IMR-90 (cell line): Measurements from ENCODE around the gene CABYR. TPM values are rescaled to one million over a fixed set of nuclear protein-coding genes. Genes with fewer than 3 reads are reported as not detected.

Source experiments
- ATAC-seq: fragments of 200-7000 bp; cut with Tn5 transposase; 2 replicates; pipeline ENCODE4 v1.9.1; 2020; ENCODE audit warnings: low read depth, mild to moderate bottlenecking, moderate library complexity
- BruUV-seq: library from RNA; stranded (reverse); fragments of 400-500 nt; replicated peaks from 2 replicates; lab custom pipeline; 2021; lab: Mats Ljungman, UMichigan
- CTCF ChIA-PET: fragments of 300-600 bp; formaldehyde crosslinking; extraction: SDS; loops from one replicate; lab custom pipeline; 2021; ENCODE audit warnings: antibody characterized with exemption; lab: Yijun Ruan, JAX
- POLR2A ChIA-PET: fragments of 300-600 bp; sonication (Branson Sonifier 250); formaldehyde crosslinking; loops from one replicate; lab custom pipeline; 2022; ENCODE audit warnings: antibody characterized with exemption; ENCODE audit not compliant: unreplicated experiment; lab: Charles Lee
- DNase-seq: peaks from one replicate; pipeline ENCODE4 v3.0.0; 2013
- H2AFZ ChIP-seq: replicated peaks from 2 replicates; pipeline ENCODE3; 2013; ENCODE audit warnings: low read length, mild to moderate bottlenecking; ENCODE audit not compliant: poor library complexity
- H2AK5ac ChIP-seq: 2 replicates; pipeline ENCODE4 v1.6.1; 2013; ENCODE audit warnings: low read depth, low read length, inconsistent platforms
- H2AK9ac ChIP-seq: replicated peaks from 2 replicates; pipeline ENCODE3; 2013; ENCODE audit warnings: mild to moderate bottlenecking, low read depth, low read length, moderate library complexity; ENCODE audit not compliant: poor library complexity
- H2BK120ac ChIP-seq: 2 replicates; pipeline ENCODE4 v1.6.1; 2013; ENCODE audit warnings: low read depth, low read length, inconsistent platforms
- H2BK15ac ChIP-seq: 3 replicates; pipeline ENCODE4 v1.6.1; 2013; ENCODE audit warnings: low read depth, low read length, inconsistent platforms
- H2BK20ac ChIP-seq: 2 replicates; pipeline ENCODE4 v1.6.1; 2013; ENCODE audit warnings: low read depth, mild to moderate bottlenecking, inconsistent platforms, low read length, moderate library complexity
- H2BK5ac ChIP-seq: 2 replicates; pipeline ENCODE4 v1.6.1; 2013; ENCODE audit warnings: mild to moderate bottlenecking, low read depth, low read length, inconsistent platforms; ENCODE audit not compliant: poor library complexity, severe bottlenecking
- H3K14ac ChIP-seq: replicated peaks from 2 replicates; pipeline ENCODE4 v1.6.1; 2013; ENCODE audit warnings: low read depth, low read length, inconsistent platforms
- H3K18ac ChIP-seq: 2 replicates; pipeline ENCODE4 v1.6.1; 2013; ENCODE audit warnings: low read depth, low read length, control low read depth
- H3K23ac ChIP-seq: 2 replicates; pipeline ENCODE4 v1.6.1; 2013; ENCODE audit warnings: low read depth, low read length, inconsistent platforms
- H3K27ac ChIP-seq: 2 replicates; pipeline ENCODE4 v1.5.1; 2013; ENCODE audit warnings: mild to moderate bottlenecking, control low read depth, low read length; ENCODE audit not compliant: insufficient read depth
- H3K27me3 ChIP-seq: 2 replicates; pipeline ENCODE4 v1.6.1; 2013; ENCODE audit warnings: low read length; ENCODE audit not compliant: control insufficient read depth, insufficient read depth
- H3K36me3 ChIP-seq: 2 replicates; pipeline ENCODE4 v1.6.1; 2013; ENCODE audit warnings: low read length, mixed read lengths; ENCODE audit not compliant: control insufficient read depth, insufficient read depth
- H3K4ac ChIP-seq: 2 replicates; pipeline ENCODE4 v1.6.1; 2013; ENCODE audit warnings: low read depth, low read length, inconsistent platforms
- H3K4me1 ChIP-seq: 2 replicates; pipeline ENCODE4 v1.6.1; 2013; ENCODE audit warnings: low read length, mixed read lengths; ENCODE audit not compliant: control insufficient read depth, insufficient read depth
- H3K4me2 ChIP-seq: 2 replicates; pipeline ENCODE4 v1.6.1; 2013; ENCODE audit warnings: low read depth, mild to moderate bottlenecking, control low read depth, low read length, moderate library complexity
- H3K4me3 ChIP-seq: 2 replicates; pipeline ENCODE4 v1.5.1; 2013; ENCODE audit warnings: low read depth, mild to moderate bottlenecking, control low read depth, low read length, moderate library complexity; ENCODE audit not compliant: insufficient read depth
- H3K56ac ChIP-seq: 2 replicates; pipeline ENCODE4 v1.6.1; 2013; ENCODE audit warnings: low read length, inconsistent platforms; ENCODE audit not compliant: insufficient read depth; ENCODE audit errors: extremely low read depth
- H3K79me1 ChIP-seq, 2 experiments: 2 replicates each; pipeline ENCODE4 v1.6.1; 2013; ENCODE audit warnings: low read length in 2 of 2, inconsistent platforms in 1 of 2, low read depth in 1 of 2
- H3K9ac ChIP-seq: 2 replicates; pipeline ENCODE4 v1.6.1; 2013; ENCODE audit warnings: low read depth, low read length, control low read depth
- H3K9me1 ChIP-seq: 2 replicates; pipeline ENCODE4 v1.6.1; 2013; ENCODE audit warnings: low read length, inconsistent platforms; ENCODE audit not compliant: insufficient read depth
- H3K9me3 ChIP-seq: 2 replicates; pipeline ENCODE4 v1.6.1; 2013; ENCODE audit warnings: low read length; ENCODE audit not compliant: control insufficient read depth, insufficient read depth
- H4K20me1 ChIP-seq: 2 replicates; pipeline ENCODE4 v1.6.1; 2013; ENCODE audit warnings: low read length, inconsistent platforms; ENCODE audit not compliant: insufficient read depth
- H4K5ac ChIP-seq: 2 replicates; pipeline ENCODE4 v1.6.1; 2013; ENCODE audit warnings: mild to moderate bottlenecking, low read depth, low read length, control low read depth
- H4K8ac ChIP-seq, 2 experiments: 2 replicates each; pipeline ENCODE4 v1.6.1; 2013; ENCODE audit warnings: low read depth in 2 of 2, low read length in 2 of 2, control low read depth in 1 of 2, inconsistent platforms in 1 of 2
- H4K91ac ChIP-seq: 2 replicates; pipeline ENCODE4 v1.6.1; 2013; ENCODE audit warnings: low read depth, low read length, inconsistent platforms; ENCODE audit not compliant: insufficient read depth
- BHLHE40 ChIP-seq: fragments of 150-350 bp; IDR thresholded peaks from 2 replicates; pipeline ENCODE4 v1.6.1; 2016; ENCODE audit warnings: mild to moderate bottlenecking, low read depth, low read length
- CEBPB ChIP-seq: IDR thresholded peaks from 2 replicates; pipeline ENCODE4 v1.6.1; 2012; ENCODE audit warnings: low read depth, low read length, improper control_type of control experiment
- CHD1 ChIP-seq: IDR thresholded peaks from 2 replicates; pipeline ENCODE4 v1.6.1; 2012; ENCODE audit warnings: low read depth, low read length, improper control_type of control experiment
- FOS ChIP-seq: fragments of 150-350 bp; IDR thresholded peaks from 2 replicates; pipeline ENCODE4 v1.6.1; 2016; ENCODE audit warnings: low read depth, low read length
- MAFK ChIP-seq: IDR thresholded peaks from 2 replicates; pipeline ENCODE4 v1.6.1; 2012; ENCODE audit warnings: low read depth, low read length, improper control_type of control experiment
- MAZ ChIP-seq: IDR thresholded peaks from 2 replicates; pipeline ENCODE4 v1.6.1; 2012; ENCODE audit warnings: low read depth, mild to moderate bottlenecking, low read length, improper control_type of control experiment, moderate library complexity, borderline replicate concordance
- MXI1 ChIP-seq: IDR thresholded peaks from 2 replicates; pipeline ENCODE4 v1.6.1; 2012; ENCODE audit warnings: low read depth, mild to moderate bottlenecking, low read length, moderate library complexity, borderline replicate concordance
- NFE2L2 ChIP-seq: fragments of 150-350 bp; IDR thresholded peaks from 2 replicates; pipeline ENCODE4 v1.6.1; 2016; ENCODE audit warnings: low read depth, mild to moderate bottlenecking, low read length
- POLR2A ChIP-seq: IDR thresholded peaks from 2 replicates; pipeline ENCODE4 v1.6.1; 2012; ENCODE audit warnings: mild to moderate bottlenecking, low read depth, low read length
- RAD21 ChIP-seq: IDR thresholded peaks from 2 replicates; pipeline ENCODE4 v1.6.1; 2012; ENCODE audit warnings: low read length, improper control_type of control experiment
- RCOR1 ChIP-seq: IDR thresholded peaks from 2 replicates; pipeline ENCODE4 v1.6.1; 2012; ENCODE audit warnings: mild to moderate bottlenecking, low read length, improper control_type of control experiment; ENCODE audit not compliant: insufficient replicate concordance
- RFX5 ChIP-seq: IDR thresholded peaks from 2 replicates; pipeline ENCODE4 v1.8.0; 2012; ENCODE audit warnings: low read depth, mild to moderate bottlenecking, low read length, moderate library complexity
- SMC3 ChIP-seq: fragments of 150-350 bp; IDR thresholded peaks from 2 replicates; pipeline ENCODE4 v1.6.1; 2016; ENCODE audit warnings: low read depth, mild to moderate bottlenecking, antibody characterized with exemption, low read length, moderate library complexity
- WGBS, 2 experiments: methylation state at CpG; one replicate each; pipeline versions ENCODE4 v1.1.5 to v1.1.7; 2013; ENCODE audit warnings: missing lambda C conversion rate in 2 of 2; ENCODE audit not compliant: insufficient read length in 1 of 2; ENCODE audit errors: extremely low coverage in 2 of 2; 5-methylcytosine and 5-hydroxymethylcytosine counted together
- dilution Hi-C: fragments of 300-500 bp; cut with HindIII; formaldehyde crosslinking; loops from one replicate; pipeline ENCODE4 v1.14.3; 2018; ENCODE audit warnings: low sequenced_read_pairs; ENCODE audit not compliant: unreplicated experiment
- in situ Hi-C: fragments of 300-500 bp; cut with MboI; formaldehyde crosslinking; loops from 3 replicates; pipeline ENCODE4 v1.14.3; 2019; ENCODE audit warnings: low sequenced_read_pairs, inconsistent platforms, mixed read lengths
- intact Hi-C: fragments of 100-400 bp; cut with micrococcal nuclease; formaldehyde crosslinking; loops from 2 replicates; pipeline ENCODE4 v1.10.0; 2022
- polyA plus RNA-seq, 3 experiments: library from polyadenylated mRNA; depleted of rRNA; stranded (reverse); fragments of >200 nt; gene quantifications; 2 replicates each; pipeline ENCODE4 v1.2.3, GENCODE V29; 2012; ENCODE audit warnings: low replicate concordance in 1 of 3
- total RNA-seq: library from RNA; depleted of rRNA; stranded (reverse); fragments of >200 nt; gene quantifications from 2 replicates; pipeline ENCODE4 v1.2.3, GENCODE V29; 2012
- TF ChIP-seq, protein P1 (sequence below): fragments of 150-350 bp; IDR thresholded peaks from 2 replicates; pipeline ENCODE4 v1.6.1; 2016; ENCODE audit warnings: low read depth, mild to moderate bottlenecking, low read length, moderate library complexity, borderline replicate concordance
- TF ChIP-seq, protein P2 (sequence below): conservative IDR thresholded peaks from 2 replicates; pipeline ENCODE4 v1.5.1; 2012; ENCODE audit warnings: mild to moderate bottlenecking, low read depth, low read length, improper control_type of control experiment
- TF ChIP-seq, protein P3 (sequence below): fragments of 150-350 bp; IDR thresholded peaks from 2 replicates; pipeline ENCODE4 v1.6.1; 2017; ENCODE audit warnings: mild to moderate bottlenecking, antibody characterized with exemption, low read length, low read depth

The CABYR gene
- total and polyA plus RNA-seq, 2 of the 4 experiments (the other 2 are of a cell fraction) = 4.1 to 6.2 TPM

DNA sequence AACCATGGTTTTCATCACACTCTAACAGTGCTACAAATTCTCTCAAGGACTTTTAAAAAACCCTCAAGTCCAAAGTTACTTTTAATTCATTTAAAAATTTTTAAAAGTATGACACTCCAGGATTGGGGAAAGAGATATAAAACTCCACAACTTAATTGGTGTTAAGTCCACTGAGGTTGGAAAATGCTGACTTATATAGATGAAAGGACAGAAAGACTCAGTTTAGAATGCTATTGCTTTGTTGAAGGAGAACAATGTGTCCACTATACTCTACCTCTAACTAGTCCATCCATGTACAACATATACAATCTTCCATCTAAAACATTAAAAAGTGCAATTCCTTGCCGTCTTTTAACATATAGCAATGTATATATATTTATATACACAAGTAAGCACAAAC lies 41.2 kb downstream of the CABYR start:
- TF ChIP-seq CEBPB = no peak
- no peak for TF ChIP-seq CHD1
- TF ChIP-seq MAFK = no peak
- no peak for TF ChIP-seq SMC3
- TF ChIP-seq POLR2A = no peak
- TF ChIP-seq, protein P1, sequence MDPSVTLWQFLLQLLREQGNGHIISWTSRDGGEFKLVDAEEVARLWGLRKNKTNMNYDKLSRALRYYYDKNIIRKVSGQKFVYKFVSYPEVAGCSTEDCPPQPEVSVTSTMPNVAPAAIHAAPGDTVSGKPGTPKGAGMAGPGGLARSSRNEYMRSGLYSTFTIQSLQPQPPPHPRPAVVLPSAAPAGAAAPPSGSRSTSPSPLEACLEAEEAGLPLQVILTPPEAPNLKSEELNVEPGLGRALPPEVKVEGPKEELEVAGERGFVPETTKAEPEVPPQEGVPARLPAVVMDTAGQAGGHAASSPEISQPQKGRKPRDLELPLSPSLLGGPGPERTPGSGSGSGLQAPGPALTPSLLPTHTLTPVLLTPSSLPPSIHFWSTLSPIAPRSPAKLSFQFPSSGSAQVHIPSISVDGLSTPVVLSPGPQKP = no peak
- TF ChIP-seq, protein P2, sequence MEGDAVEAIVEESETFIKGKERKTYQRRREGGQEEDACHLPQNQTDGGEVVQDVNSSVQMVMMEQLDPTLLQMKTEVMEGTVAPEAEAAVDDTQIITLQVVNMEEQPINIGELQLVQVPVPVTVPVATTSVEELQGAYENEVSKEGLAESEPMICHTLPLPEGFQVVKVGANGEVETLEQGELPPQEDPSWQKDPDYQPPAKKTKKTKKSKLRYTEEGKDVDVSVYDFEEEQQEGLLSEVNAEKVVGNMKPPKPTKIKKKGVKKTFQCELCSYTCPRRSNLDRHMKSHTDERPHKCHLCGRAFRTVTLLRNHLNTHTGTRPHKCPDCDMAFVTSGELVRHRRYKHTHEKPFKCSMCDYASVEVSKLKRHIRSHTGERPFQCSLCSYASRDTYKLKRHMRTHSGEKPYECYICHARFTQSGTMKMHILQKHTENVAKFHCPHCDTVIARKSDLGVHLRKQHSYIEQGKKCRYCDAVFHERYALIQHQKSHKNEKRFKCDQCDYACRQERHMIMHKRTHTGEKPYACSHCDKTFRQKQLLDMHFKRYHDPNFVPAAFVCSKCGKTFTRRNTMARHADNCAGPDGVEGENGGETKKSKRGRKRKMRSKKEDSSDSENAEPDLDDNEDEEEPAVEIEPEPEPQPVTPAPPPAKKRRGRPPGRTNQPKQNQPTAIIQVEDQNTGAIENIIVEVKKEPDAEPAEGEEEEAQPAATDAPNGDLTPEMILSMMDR = no peak
- no peak for TF ChIP-seq FOS
- no peak for TF ChIP-seq NFE2L2
- no peak for TF ChIP-seq BHLHE40
- TF ChIP-seq, protein P3, sequence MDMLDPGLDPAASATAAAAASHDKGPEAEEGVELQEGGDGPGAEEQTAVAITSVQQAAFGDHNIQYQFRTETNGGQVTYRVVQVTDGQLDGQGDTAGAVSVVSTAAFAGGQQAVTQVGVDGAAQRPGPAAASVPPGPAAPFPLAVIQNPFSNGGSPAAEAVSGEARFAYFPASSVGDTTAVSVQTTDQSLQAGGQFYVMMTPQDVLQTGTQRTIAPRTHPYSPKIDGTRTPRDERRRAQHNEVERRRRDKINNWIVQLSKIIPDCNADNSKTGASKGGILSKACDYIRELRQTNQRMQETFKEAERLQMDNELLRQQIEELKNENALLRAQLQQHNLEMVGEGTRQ = no peak
- no peak for TF ChIP-seq MXI1
- TF ChIP-seq RCOR1 = no peak
- TF ChIP-seq MAZ = no peak
- no peak for TF ChIP-seq RFX5
- TF ChIP-seq RAD21 = no peak
- no TSS peak for BruUV-seq
- Histone ChIP-seq H3K9me1 (peaks cover 4% of the 10 kb centered on the region; the same call in 1 of the 2 replicates), H3K4me2 (no peak overlapping the region), H3K9me3 (no peaks in the 10 kb centered on the region), H2BK5ac (no peak overlapping the region), H3K9ac (no peak overlapping the region), H4K5ac (no peak overlapping the region), H4K8ac (no peak overlapping the region), H3K27ac (no peak overlapping the region), H4K91ac (no peak overlapping the region), H3K79me1 (peaks cover 0 to 6% of the 10 kb centered on the region in 2 experiments; a peak in 2 of 4 replicates), H3K56ac (no peak overlapping the region), H2AK9ac (no peak overlapping the region), H2BK120ac (no peak overlapping the region), H3K23ac (no peak overlapping the region), H3K4me1 (no peaks in the 10 kb centered on the region), H3K27me3 (no peaks in the 10 kb centered on the region), H3K18ac (no peak overlapping the region), H3K4ac (no peak overlapping the region), H3K14ac (no peak overlapping the region), H2BK15ac (no peak overlapping the region), H3K4me3 (no peak overlapping the region), H2BK20ac (no peak overlapping the region), H3K36me3 (0 out of 2 replicates have a peak, but pooled peaks cover 3% of the 10 kb centered on the region), H2AFZ (no peak overlapping the region), H2AK5ac (no peak overlapping the region), H4K20me1 (no peaks in the 10 kb centered on the region; the same call in 1 of the 2 replicates)
- WGBS, 2 experiments = no CpG with 5 or more reads among the region's 1 CpG
- ChIA-PET POLR2A (no interaction called here), CTCF (no interaction called here)
- no peak for ATAC-seq
- in situ Hi-C loops = no loop called here
- DNase-seq = no peak
- intact Hi-C loops = no loop called here
- dilution Hi-C loops = no loop called here
